ENCODE results near the gene DEFB115. TPM values are rescaled to one million over a fixed set of nuclear protein-coding genes. Genes with fewer than 3 reads are reported as not detected.
"Not testable (repeated sequence)": the region's sequence is repeated elsewhere in the genome, so short reads cannot be mapped to it uniquely, and the experiment has no call there.

Gene DEFB115, protein sequence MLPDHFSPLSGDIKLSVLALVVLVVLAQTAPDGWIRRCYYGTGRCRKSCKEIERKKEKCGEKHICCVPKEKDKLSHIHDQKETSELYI
- polyA plus RNA-seq (ENCODE audit: low read depth in 6 of 6): not detected

DNA sequence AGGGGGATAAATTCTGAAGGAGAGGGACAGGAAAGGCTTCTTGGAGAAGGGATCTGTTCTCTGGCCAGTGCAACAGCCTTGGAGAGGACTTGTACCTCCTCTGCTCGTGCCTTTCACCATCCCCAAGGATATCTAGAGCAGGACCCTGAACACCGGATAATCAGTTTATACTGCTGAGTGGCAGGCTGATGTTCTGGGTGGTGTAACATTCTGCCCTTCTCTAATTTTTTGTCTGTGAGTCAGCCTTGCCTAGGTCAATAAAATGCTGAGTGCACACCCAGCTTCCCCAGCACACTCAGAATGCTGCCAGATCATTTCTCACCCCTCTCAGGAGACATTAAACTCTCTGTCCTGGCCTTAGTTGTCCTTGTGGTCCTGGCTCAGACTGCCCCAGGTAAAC lies at the start of gene DEFB115:
DEFB115 (plus strand) TSS at position 301 of the 400 bp plus-strand sequence; CDS start at position 301, 0 bp downstream.
- H3K9me3 Mint-ChIP-seq: peaks cover 0 to 17% (median 8%) of the 10 kb centered on the region in 7 donors
- no peak for ATAC-seq (ENCODE audit: low read depth in 2 of 2)
- H3K4me1 Mint-ChIP-seq: no peaks in the 10 kb centered on the region
- H3K27me3 Mint-ChIP-seq: no peaks in the 10 kb centered on the region
- peak within 1 kb of the TSS in 1 of 8 donors; percentile 3 for H3K4me3 Mint-ChIP-seq
- H3K27ac Mint-ChIP-seq: no peak within 1 kb of the TSS
- H3K36me3 Mint-ChIP-seq: no peaks in the 10 kb centered on the region
- DNase-seq: no peak

GRCh38 chr20:31236953-31237352 lies 20.5 kb upstream of the DEFB115 start:
- DNase-seq (no peak), ATAC-seq (ENCODE audit: low read depth in 2 of 2) (no peak)
- Mint-ChIP-seq H3K9me3 (no peaks in the 10 kb centered on the region), H3K36me3 (no peaks in the 10 kb centered on the region), H3K4me1 (no peaks in the 10 kb centered on the region), H3K27ac (no peak overlapping the region), H3K27me3 (no peaks in the 10 kb centered on the region), H3K4me3 (no peak overlapping the region)

GRCh38 chr20:31237763-31238162 lies 19.7 kb upstream of the DEFB115 start:
- DNase-seq (no peak), ATAC-seq (ENCODE audit: low read depth in 2 of 2) (no peak)
- no peak overlapping the region for H3K27ac Mint-ChIP-seq
- H3K4me1 Mint-ChIP-seq: no peaks in the 10 kb centered on the region
- no peaks in the 10 kb centered on the region for H3K9me3 Mint-ChIP-seq
- no peak overlapping the region for H3K4me3 Mint-ChIP-seq
- no peaks in the 10 kb centered on the region for H3K36me3 Mint-ChIP-seq
- no peaks in the 10 kb centered on the region for H3K27me3 Mint-ChIP-seq

GRCh38 chr20:31239139-31239538 lies 18.3 kb upstream of the DEFB115 start:
- no peaks in the 10 kb centered on the region for H3K4me1 Mint-ChIP-seq
- ATAC-seq (ENCODE audit: low read depth in 2 of 2) (no peak), DNase-seq (no peak)
- H3K27ac Mint-ChIP-seq: no peak overlapping the region
- H3K9me3 Mint-ChIP-seq: no peaks in the 10 kb centered on the region
- H3K4me3 Mint-ChIP-seq: no peak overlapping the region
- H3K36me3 Mint-ChIP-seq: no peaks in the 10 kb centered on the region
- no peaks in the 10 kb centered on the region for H3K27me3 Mint-ChIP-seq

GRCh38 chr20:31256959-31257358 lies 505 bp upstream of the DEFB115 start:
- Mint-ChIP-seq H3K4me3 (no peak overlapping the region), H3K4me1 (no peaks in the 10 kb centered on the region), H3K27ac (no peak overlapping the region), H3K27me3 (no peaks in the 10 kb centered on the region), H3K36me3 (no peaks in the 10 kb centered on the region), H3K9me3 (peaks cover 0 to 17% (median 8%) of the 10 kb centered on the region in 7 donors)
- ATAC-seq (ENCODE audit: low read depth in 2 of 2) (no peak), DNase-seq (no peak)

GRCh38 chr20:31260326-31260932 lies 3.0 kb downstream of the DEFB115 start:
- H3K27me3 Mint-ChIP-seq: no peaks in the 10 kb centered on the region
- H3K36me3 Mint-ChIP-seq: no peaks in the 10 kb centered on the region
- H3K4me1 Mint-ChIP-seq: no peaks in the 10 kb centered on the region
- H3K27ac Mint-ChIP-seq: peak overlapping the region in 1 of 6 donors; percentile 48
- H3K4me3 Mint-ChIP-seq: no peak overlapping the region
- DNase-seq (no peak), ATAC-seq (ENCODE audit: low read depth in 2 of 2) (no peak)
- peaks cover 7 to 21% (median 14%) of the 10 kb centered on the region in 7 donors for H3K9me3 Mint-ChIP-seq

GRCh38 chr20:31274441-31274840 lies 17.0 kb downstream of the DEFB115 start:
- no peak for DNase-seq
- H3K4me1 Mint-ChIP-seq: no peaks in the 10 kb centered on the region
- no peak overlapping the region for H3K4me3 Mint-ChIP-seq
- no peak for ATAC-seq (ENCODE audit: low read depth in 2 of 2)
- peaks cover 23 to 42% (median 37%) of the 10 kb centered on the region in 7 donors for H3K9me3 Mint-ChIP-seq
- H3K27ac Mint-ChIP-seq: no peak overlapping the region
- no peaks in the 10 kb centered on the region for H3K27me3 Mint-ChIP-seq
- peaks cover 5 to 16% of the 10 kb centered on the region in 2 donors for H3K36me3 Mint-ChIP-seq

- ATAC-seq (ENCODE audit: low read depth in 2 of 2) (no peak), DNase-seq (no peak)
- Mint-ChIP-seq H3K4me3 (no peak overlapping the region), H3K9me3 (peaks cover 5 to 16% (median 13%) of the 10 kb centered on the region in 7 donors), H3K36me3 (peaks cover 0 to 4% of the 10 kb centered on the region in 2 donors), H3K27me3 (no peaks in the 10 kb centered on the region), H3K4me1 (no peaks in the 10 kb centered on the region), H3K27ac (no peak overlapping the region)
These were observed 20.7 kb downstream of the DEFB115 start for GRCh38 chr20:31278178-31278577.

GRCh38 chr20:31284964-31285363 lies 27.5 kb downstream of the DEFB115 start:
- not testable (repeated sequence) for H3K27ac Mint-ChIP-seq; H3K4me3 Mint-ChIP-seq; DNase-seq; H3K36me3 Mint-ChIP-seq; H3K4me1 Mint-ChIP-seq; H3K27me3 Mint-ChIP-seq; ATAC-seq (ENCODE audit: low read depth in 2 of 2)
- H3K9me3 Mint-ChIP-seq: peaks cover 8 to 40% (median 19%) of the 10 kb centered on the region in 7 donors

GRCh38 chr20:31308535-31309162 lies 51.2 kb downstream of the DEFB115 start, which contains the start of gene DEFB116:
Gene DEFB116 (minus strand): TSS chr20:31308585. CDS start chr20:31308585, 0 bp downstream.
- Mint-ChIP-seq H3K4me1 (no peaks in the 10 kb centered on the region), H3K36me3 (no peaks in the 10 kb centered on the region), H3K27ac (no peak within 1 kb of the TSS), H3K27me3 (no peaks in the 10 kb centered on the region), H3K9me3 (peaks cover 0 to 9% (median 6%) of the 10 kb centered on the region in 7 donors), H3K4me3 (no peak within 1 kb of the TSS)
- ATAC-seq (ENCODE audit: low read depth in 2 of 2) (no peak), DNase-seq (no peak)

Other genes with a start within 250 kb of the DEFB115 start
- gene DEFB116, start 50.9 kb downstream of the DEFB115 start, polyA plus RNA-seq (ENCODE audit: low read depth in 6 of 6): not detected
- gene DEFB118, start 110.9 kb downstream of the DEFB115 start, polyA plus RNA-seq (ENCODE audit: low read depth in 6 of 6): not detected
- gene DEFB119, start 132.9 kb downstream of the DEFB115 start, polyA plus RNA-seq (ENCODE audit: low read depth in 6 of 6): not detected
- not detected for gene DEFB121, start 148.6 kb downstream of the DEFB115 start, polyA plus RNA-seq (ENCODE audit: low read depth in 6 of 6)
- not detected for gene DEFB123, start 183.0 kb downstream of the DEFB115 start, polyA plus RNA-seq (ENCODE audit: low read depth in 6 of 6)
- gene DEFB124, start 217.5 kb downstream of the DEFB115 start, polyA plus RNA-seq (ENCODE audit: low read depth in 6 of 6): not detected
- gene REM1, start 217.6 kb downstream of the DEFB115 start, polyA plus RNA-seq (ENCODE audit: low read depth in 6 of 6): not detected

Data from naive B cell (primary cell).